C4-2B (cell line): ENCODE measurements around the gene MYH16.

ENCODE experiments used
- H3K27ac ChIP-seq: fragments of 450-650 bp; 2 replicates; pipeline ENCODE4 v1.5.1; 2017
- CTCF ChIP-seq: fragments of 450-650 bp; conservative IDR thresholded peaks from 2 replicates; pipeline ENCODE4 v1.5.1; 2017; ENCODE audit warnings: mild to moderate bottlenecking
- ZFX ChIP-seq: fragments of 450-650 bp; IDR thresholded peaks from 2 replicates; pipeline ENCODE4 v1.6.1; 2017

Gene MYH16

GRCh38 chr7:99325001-99325493 is 52.4 kb downstream of the MYH16 start:
- TF ChIP-seq ZFX (no peak), CTCF (no peak)
- peak overlapping the region; percentile 82 for H3K27ac ChIP-seq

GRCh38 chr7:99325592-99326407 is 53.2 kb downstream of the MYH16 start, which contains the start of gene ARPC1A:
TSS of gene ARPC1A (plus strand) at chr7:99325898. CDS start at chr7:99333354, 7,456 bp downstream.
- peak within 1 kb of the TSS; percentile 82 for H3K27ac ChIP-seq
- TF ChIP-seq CTCF: no peak; the same call in 1 of the 2 replicates
- peak; percentile 87 for TF ChIP-seq ZFX

GRCh38 chr7:99326408-99326782 is 53.8 kb downstream of the MYH16 start:
- no peak for TF ChIP-seq ZFX
- TF ChIP-seq CTCF: no peak
- peak overlapping the region; percentile 82 for H3K27ac ChIP-seq

- H3K27ac ChIP-seq: peak overlapping the region; percentile 10; the same call in 1 of the 2 replicates
Measured at GRCh38 chr7:99330314-99330961, 57.8 kb downstream of the MYH16 start.

GRCh38 chr7:99331002-99331401 is 58.4 kb downstream of the MYH16 start:
- H3K27ac ChIP-seq: no peak overlapping the region; the same call in 1 of the 2 replicates
- TF ChIP-seq ZFX: no peak
- TF ChIP-seq CTCF: no peak

- TF ChIP-seq CTCF (no peak), ZFX (no peak)
Measured at GRCh38 chr7:99339595-99339994, 67.0 kb downstream of the MYH16 start.

GRCh38 chr7:99340659-99341058 is 68.0 kb downstream of the MYH16 start:
- H3K27ac ChIP-seq: no peak overlapping the region
- TF ChIP-seq CTCF (no peak), ZFX (no peak)

More at GRCh38 chr7:99339595-99339994, 67.0 kb downstream of the MYH16 start:
- no peak overlapping the region for H3K27ac ChIP-seq
